Activated naive CD8-positive, alpha-beta T cell (primary cell): ENCODE measurements around the gene E2F2.

Experiments
- H3K27ac Mint-ChIP-seq: one replicate; pipeline ENCODE4 v1.8.0; 2021; ENCODE audit warnings: mixed read lengths
- H3K27me3 Mint-ChIP-seq: one replicate; pipeline ENCODE4 v1.8.0; 2021; ENCODE audit warnings: mixed read lengths
- H3K36me3 Mint-ChIP-seq: one replicate; pipeline ENCODE4 v1.8.0; 2021; ENCODE audit warnings: mixed read lengths
- H3K4me1 Mint-ChIP-seq: one replicate; pipeline ENCODE4 v1.8.0; 2021; ENCODE audit warnings: low read depth, mixed read lengths
- H3K4me3 Mint-ChIP-seq: one replicate; pipeline ENCODE4 v1.8.0; 2021; ENCODE audit warnings: mild to moderate bottlenecking, mixed read lengths
- H3K9me3 Mint-ChIP-seq: one replicate; pipeline ENCODE4 v1.8.0; 2021; ENCODE audit warnings: low read depth, mixed read lengths

Gene E2F2

GRCh38 chr1:23567629-23567995 lies 36.6 kb upstream of the E2F2 start:
- Mint-ChIP-seq H3K27me3 (no peaks in the 10 kb centered on the region), H3K4me3 (peak overlapping the region; percentile 80), H3K4me1 (peaks cover 21% of the 10 kb centered on the region), H3K9me3 (no peaks in the 10 kb centered on the region), H3K27ac (no peak overlapping the region), H3K36me3 (no peaks in the 10 kb centered on the region)

GRCh38 chr1:23566304-23566703 lies 35.3 kb upstream of the E2F2 start:
- Mint-ChIP-seq H3K27ac (no peak overlapping the region), H3K9me3 (no peaks in the 10 kb centered on the region), H3K4me1 (peaks cover 33% of the 10 kb centered on the region), H3K36me3 (no peaks in the 10 kb centered on the region), H3K27me3 (no peaks in the 10 kb centered on the region), H3K4me3 (peak overlapping the region; percentile 64)

- H3K27me3 Mint-ChIP-seq: no peaks in the 10 kb centered on the region
- peak overlapping the region; percentile 64 for H3K4me3 Mint-ChIP-seq
- no peaks in the 10 kb centered on the region for H3K36me3 Mint-ChIP-seq
- H3K9me3 Mint-ChIP-seq: no peaks in the 10 kb centered on the region
- no peak overlapping the region for H3K27ac Mint-ChIP-seq
- peaks cover 38% of the 10 kb centered on the region for H3K4me1 Mint-ChIP-seq
Measured at GRCh38 chr1:23565776-23566175, 34.7 kb upstream of the E2F2 start.

DNA sequence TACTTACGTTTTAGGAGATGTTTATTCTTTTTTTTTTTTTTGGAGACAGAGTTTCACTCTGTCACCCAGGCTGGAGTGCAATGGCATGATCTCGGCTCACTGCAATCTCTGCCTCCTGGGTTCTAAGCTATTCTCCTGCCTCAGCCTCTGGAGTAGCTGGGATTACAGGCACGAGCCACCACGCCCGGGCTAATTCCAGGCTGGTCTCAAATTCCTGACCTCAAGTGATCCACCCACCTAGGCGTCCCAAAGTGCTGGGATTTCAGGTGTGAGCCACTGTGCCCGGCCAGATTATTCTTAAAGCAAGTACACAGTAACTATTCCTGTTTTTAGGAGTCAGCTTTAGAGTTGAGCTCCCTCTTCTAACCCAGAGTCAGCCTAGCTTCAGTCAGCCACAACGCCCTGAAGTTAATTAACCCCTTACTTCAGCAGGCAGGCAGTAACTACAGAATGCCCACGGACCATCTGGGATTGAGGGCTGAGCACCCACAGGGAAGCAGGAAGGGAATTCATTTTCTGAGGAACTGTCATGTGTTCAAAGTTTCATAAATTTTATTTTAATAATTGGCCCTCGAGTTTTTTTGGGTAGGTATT lies 33.6 kb upstream of the E2F2 start:
- Mint-ChIP-seq H3K9me3 (no peaks in the 10 kb centered on the region), H3K27ac (no peak overlapping the region), H3K36me3 (no peaks in the 10 kb centered on the region), H3K4me3 (no peak overlapping the region), H3K4me1 (peaks cover 48% of the 10 kb centered on the region), H3K27me3 (no peaks in the 10 kb centered on the region)

GRCh38 chr1:23563755-23564374 lies 32.8 kb upstream of the E2F2 start:
- H3K9me3 Mint-ChIP-seq: no peaks in the 10 kb centered on the region
- no peaks in the 10 kb centered on the region for H3K36me3 Mint-ChIP-seq
- no peaks in the 10 kb centered on the region for H3K27me3 Mint-ChIP-seq
- peak overlapping the region; percentile 51 for H3K27ac Mint-ChIP-seq
- H3K4me3 Mint-ChIP-seq: no peak overlapping the region
- H3K4me1 Mint-ChIP-seq: peaks cover 51% of the 10 kb centered on the region

- Mint-ChIP-seq H3K4me1 (peaks cover 49% of the 10 kb centered on the region), H3K27me3 (no peaks in the 10 kb centered on the region), H3K36me3 (no peaks in the 10 kb centered on the region), H3K27ac (peak overlapping the region; percentile 51), H3K4me3 (no peak overlapping the region), H3K9me3 (no peaks in the 10 kb centered on the region)
Measured at GRCh38 chr1:23563003-23563402, 32.0 kb upstream of the E2F2 start.

DNA sequence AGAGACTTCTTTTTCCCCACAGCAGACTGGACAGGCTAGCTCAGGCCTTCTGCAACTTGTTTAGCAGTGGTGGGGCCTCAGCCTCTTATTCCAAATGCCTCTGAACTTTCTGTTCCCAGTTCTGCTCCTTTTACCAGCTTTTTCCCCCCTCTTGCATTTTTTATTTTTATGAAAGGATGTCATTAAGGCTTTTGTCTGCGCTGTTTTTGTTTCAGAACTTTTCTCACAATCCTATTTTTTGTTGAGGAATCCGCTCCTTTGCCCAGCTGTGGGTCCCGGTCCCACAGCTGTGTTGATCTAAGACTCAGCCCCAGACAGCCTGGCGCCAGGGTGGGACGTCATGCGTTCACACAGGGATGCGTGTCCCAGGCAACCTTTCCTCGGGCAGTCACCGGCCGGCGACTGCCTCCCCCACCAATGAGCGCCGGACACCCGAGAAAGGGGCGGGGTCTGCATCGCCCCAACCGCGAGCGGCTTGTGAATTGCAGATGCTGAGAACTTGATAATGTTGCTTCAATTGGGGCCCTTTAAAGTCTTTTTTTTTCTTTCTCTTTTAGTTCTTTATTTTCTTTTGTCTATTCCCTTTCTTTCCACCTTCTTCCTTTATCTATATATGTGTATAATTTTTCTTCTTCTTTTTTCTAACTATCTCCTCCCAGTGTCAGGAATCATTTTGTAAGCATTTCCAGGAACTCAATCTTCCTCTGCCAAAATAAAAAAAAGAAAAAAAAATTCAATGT lies 31.3 kb upstream of the E2F2 start:
- Mint-ChIP-seq H3K4me3 (peak overlapping the region; percentile 17), H3K27me3 (no peaks in the 10 kb centered on the region), H3K36me3 (no peaks in the 10 kb centered on the region), H3K27ac (peak overlapping the region; percentile 61), H3K4me1 (peaks cover 53% of the 10 kb centered on the region), H3K9me3 (no peaks in the 10 kb centered on the region)

GRCh38 chr1:23561813-23562100 lies 30.7 kb upstream of the E2F2 start:
- no peaks in the 10 kb centered on the region for H3K27me3 Mint-ChIP-seq
- peaks cover 55% of the 10 kb centered on the region for H3K4me1 Mint-ChIP-seq

DNA sequence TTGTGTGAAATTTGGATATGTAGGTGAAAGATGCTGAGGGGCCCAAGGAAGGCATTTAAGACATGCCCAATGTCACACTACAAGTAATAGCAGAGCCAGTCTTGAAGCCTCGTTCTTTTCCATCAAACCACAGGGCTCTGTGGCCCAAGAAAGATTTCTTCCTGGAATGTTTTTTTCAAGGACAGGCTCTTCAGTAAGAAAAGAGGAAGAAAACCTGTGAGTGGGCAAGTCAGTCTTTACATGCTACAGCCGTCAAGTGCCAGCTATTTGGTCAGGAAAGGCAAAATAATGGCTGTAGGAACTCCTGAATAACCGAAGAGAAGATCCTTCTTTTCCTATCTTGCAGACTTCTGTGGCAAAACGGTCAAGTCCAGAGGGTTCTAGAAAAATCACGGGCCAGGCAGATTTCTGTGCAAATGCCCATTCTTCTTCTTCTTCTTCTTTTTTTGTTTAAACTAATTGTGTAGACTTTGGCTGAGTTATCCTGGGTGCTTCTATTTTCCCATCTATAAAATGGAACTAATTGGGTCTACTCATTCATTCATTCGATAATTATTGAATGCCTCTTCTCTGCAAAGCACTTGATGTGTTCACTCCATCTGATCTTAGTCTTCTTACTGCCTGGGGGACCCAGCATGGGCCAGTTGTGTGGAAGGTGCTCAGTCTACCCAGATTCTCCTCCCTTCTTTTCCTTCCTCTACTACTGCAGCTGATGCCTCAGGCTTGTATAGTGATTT lies 30.2 kb upstream of the E2F2 start:
- Mint-ChIP-seq H3K4me3 (peak overlapping the region; percentile 38), H3K27ac (no peak overlapping the region), H3K4me1 (peaks cover 58% of the 10 kb centered on the region)

More at GRCh38 chr1:23561813-23562100, 30.7 kb upstream of the E2F2 start:
- Mint-ChIP-seq H3K36me3 (no peaks in the 10 kb centered on the region), H3K27ac (no peak overlapping the region), H3K9me3 (no peaks in the 10 kb centered on the region), H3K4me3 (peak overlapping the region; percentile 38)

GRCh38 chr1:23559985-23560741 lies 29.1 kb upstream of the E2F2 start:
- Mint-ChIP-seq H3K9me3 (no peaks in the 10 kb centered on the region), H3K27ac (peak overlapping the region; percentile 90), H3K4me1 (peaks cover 69% of the 10 kb centered on the region), H3K27me3 (no peaks in the 10 kb centered on the region), H3K36me3 (no peaks in the 10 kb centered on the region), H3K4me3 (peak overlapping the region; percentile 94)

More for the DNA sequence above, 30.2 kb upstream of the E2F2 start:
- no peaks in the 10 kb centered on the region for H3K9me3 Mint-ChIP-seq
- no peaks in the 10 kb centered on the region for H3K36me3 Mint-ChIP-seq
- no peaks in the 10 kb centered on the region for H3K27me3 Mint-ChIP-seq

DNA sequence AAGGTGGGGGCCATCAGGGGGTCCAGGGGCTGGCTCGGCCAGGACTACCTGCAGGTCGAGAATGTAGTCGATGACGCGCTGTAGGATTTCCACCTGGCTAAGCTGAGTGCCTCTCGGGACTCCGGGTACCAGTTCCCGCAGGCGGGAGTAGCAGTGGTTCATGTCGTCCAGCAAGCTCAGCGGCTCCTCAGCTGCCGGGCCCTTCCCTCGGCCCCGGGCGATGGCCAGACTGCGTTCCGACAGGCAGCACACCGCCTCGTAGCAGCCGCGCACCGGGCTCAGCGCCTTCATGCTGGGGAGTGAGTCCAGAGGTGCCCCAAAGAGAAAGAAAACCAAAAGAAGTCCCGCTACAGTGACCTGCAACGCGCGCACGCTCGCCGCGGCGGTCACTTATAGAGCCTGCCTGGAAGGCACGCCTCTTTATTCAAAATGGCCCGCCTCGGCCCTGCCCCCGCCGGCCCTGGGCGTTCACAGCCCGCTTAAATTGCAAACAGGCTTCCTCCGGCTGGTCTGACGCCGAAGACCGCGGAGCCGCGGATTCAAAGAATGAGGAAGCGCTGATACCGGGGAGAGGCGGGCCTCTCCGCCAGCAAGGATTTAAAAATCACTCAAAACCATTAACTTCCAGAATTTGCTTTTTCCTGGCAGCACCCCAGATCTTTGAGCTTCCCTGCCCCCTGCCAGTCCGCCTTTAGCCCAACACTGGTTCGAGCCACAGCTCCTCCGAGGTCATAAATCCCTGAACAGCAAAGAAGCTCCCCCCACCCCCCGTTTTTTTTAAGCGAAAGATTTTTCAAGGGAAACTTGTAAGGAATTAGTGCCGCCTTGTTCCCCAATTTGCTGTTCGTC lies 28.3 kb upstream of the E2F2 start, which contains the start of gene ID3:
Gene ID3, minus strand, starts transcription at position 366 of the 849 bp plus-strand sequence. Its CDS starts 75 bp downstream, at position 291.
- Mint-ChIP-seq H3K36me3 (no peaks in the 10 kb centered on the region), H3K27ac (peak within 1 kb of the TSS; percentile 90), H3K4me1 (peaks cover 72% of the 10 kb centered on the region), H3K27me3 (no peaks in the 10 kb centered on the region), H3K9me3 (no peaks in the 10 kb centered on the region), H3K4me3 (peak within 1 kb of the TSS; percentile 94)

- peak overlapping the region; percentile 90 for H3K27ac Mint-ChIP-seq
- no peaks in the 10 kb centered on the region for H3K27me3 Mint-ChIP-seq
- peaks cover 78% of the 10 kb centered on the region for H3K4me1 Mint-ChIP-seq
- H3K4me3 Mint-ChIP-seq: peak overlapping the region; percentile 94
- H3K9me3 Mint-ChIP-seq: no peaks in the 10 kb centered on the region
- H3K36me3 Mint-ChIP-seq: no peaks in the 10 kb centered on the region
Measured at GRCh38 chr1:23558872-23559135, 27.8 kb upstream of the E2F2 start.

DNA sequence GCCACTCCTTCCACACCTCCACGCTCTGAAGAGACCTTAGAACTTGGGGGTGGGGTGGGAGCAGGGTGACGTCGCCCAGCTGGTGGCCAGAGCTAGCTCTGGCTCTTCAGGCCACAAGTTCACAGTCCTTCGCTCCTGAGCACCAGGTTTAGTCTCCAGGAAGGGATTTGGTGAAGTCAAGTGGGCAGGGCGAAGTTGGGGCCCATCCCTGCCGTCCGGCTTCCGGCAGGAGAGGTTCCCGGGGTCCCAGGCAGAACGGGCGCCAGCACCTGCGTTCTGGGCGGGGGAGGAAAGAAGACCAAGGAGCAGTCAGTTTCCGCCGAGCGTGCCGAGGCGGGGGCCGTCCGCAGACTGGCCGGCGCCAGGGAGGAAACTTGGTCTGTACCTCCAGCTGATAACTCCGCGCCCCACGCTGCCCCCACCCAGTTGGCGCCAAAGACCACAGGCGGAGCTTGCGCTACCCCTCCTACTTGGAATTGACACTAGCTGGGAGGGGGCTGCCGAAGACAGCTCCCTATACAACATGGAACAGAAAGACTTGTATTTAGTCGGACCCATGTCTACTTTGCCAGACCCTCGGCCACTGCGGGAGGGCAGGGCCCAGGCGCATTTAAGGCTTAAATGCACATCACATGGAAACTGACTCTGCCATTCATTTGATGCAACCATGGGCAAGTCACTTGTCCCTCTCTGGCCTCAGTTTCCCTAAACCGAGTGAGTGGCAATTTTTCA lies 27.3 kb upstream of the E2F2 start:
- H3K27ac Mint-ChIP-seq: peak overlapping the region; percentile 90
- peaks cover 78% of the 10 kb centered on the region for H3K4me1 Mint-ChIP-seq
- peak overlapping the region; percentile 94 for H3K4me3 Mint-ChIP-seq
- H3K9me3 Mint-ChIP-seq: no peaks in the 10 kb centered on the region
- no peaks in the 10 kb centered on the region for H3K36me3 Mint-ChIP-seq
- no peaks in the 10 kb centered on the region for H3K27me3 Mint-ChIP-seq
